Transverse colon (tissue), 4 donors: Measurements from ENCODE around the gene PYGB. TPM values are rescaled to one million over a fixed set of nuclear protein-coding genes. Genes with fewer than 3 reads are reported as not detected.
A peak's percentile ranks its signal among the peaks of the same experiment; 100 is the strongest.

Source experiments
- DNase-seq: peaks from one replicate; pipeline ENCODE4 v3.0.0-alpha.2; 2019
- H3K27ac ChIP-seq, 4 donors: fragments of 200-600 bp; sonication (generic); 2 replicates each; pipeline ENCODE4 v1.5.1; 2016 to 2018; ENCODE audit warnings: inconsistent platforms in 4 of 4
- H3K27me3 ChIP-seq: fragments of 200-600 bp; sonication (generic); 2 replicates; pipeline ENCODE4 v1.5.1; 2017; ENCODE audit warnings: inconsistent platforms
- H3K36me3 ChIP-seq, 4 donors: fragments of 200-600 bp; sonication (generic); 2 replicates each; pipeline ENCODE4 v1.5.1; 2017 to 2019; ENCODE audit warnings: inconsistent platforms in 4 of 4
- H3K4me1 ChIP-seq, 4 donors: fragments of 200-600 bp; sonication (generic); 2 replicates each; pipeline ENCODE4 v1.5.1; 2017 to 2020; ENCODE audit warnings: inconsistent platforms in 4 of 4
- H3K4me3 ChIP-seq, 4 donors: fragments of 200-600 bp; sonication (generic); 1 replicate in 1 of 4; 2 replicates in 3 of 4; pipeline versions ENCODE4 v1.5.1 to v1.6.1; 2017 to 2019; ENCODE audit warnings: inconsistent platforms in 4 of 4
- H3K9me3 ChIP-seq, 2 donors: fragments of 200-600 bp; sonication (generic); 2 replicates each; pipeline ENCODE4 v1.5.1; 2017 to 2019; ENCODE audit warnings: inconsistent platforms in 2 of 2
- CTCF ChIP-seq, 5 experiments: fragments of 200-600 bp in 3 of 5; fragments of 450-650 bp in 2 of 5; sonication (generic) in 3 of 5; IDR thresholded peaks; 1 replicate in 2 of 5; 2 replicates in 3 of 5; pipeline ENCODE4 v1.5.1; 2016 to 2017; ENCODE audit warnings: antibody characterized with exemption in 5 of 5, inconsistent platforms in 3 of 5, mild to moderate bottlenecking in 2 of 5, moderate library complexity in 1 of 5
- EP300 ChIP-seq: sonication (generic); formaldehyde crosslinking; IDR thresholded peaks from one replicate; pipeline ENCODE4 v1.6.1; 2017; ENCODE audit warnings: antibody characterized with exemption, low read depth
- POLR2A ChIP-seq: fragments of 450-650 bp; IDR thresholded peaks from one replicate; pipeline ENCODE4 v1.6.1; 2016; ENCODE audit warnings: antibody characterized with exemption, mild to moderate bottlenecking, moderate library complexity
- POLR2AphosphoS5 ChIP-seq, 3 donors: sonication (generic); formaldehyde crosslinking; IDR thresholded peaks; one replicate each; pipeline ENCODE4 v1.6.1; 2016; ENCODE audit warnings: antibody characterized with exemption in 3 of 3
- WGBS, 2 donors: methylation state at CpG; one replicate each; pipeline ENCODE4 v1.1.5; 2018; ENCODE audit warnings: low coverage in 1 of 2; 5-methylcytosine and 5-hydroxymethylcytosine counted together
- in situ Hi-C, 4 donors: fragments of 200-750 bp; cut with MboI; loops; one replicate each; pipeline versions ENCODE4 v1.15.0 to v1.15.1; 2017; ENCODE audit warnings: low sequenced_read_pairs in 3 of 4, low pct_ligation_motif_present in 1 of 4, low pct_unique_long_range_greater_than_20kb in 1 of 4
- intact Hi-C: fragments of 100-400 bp; cut with DNase I; formaldehyde crosslinking; loops from one replicate; pipeline ENCODE4 v1.15.1; 2023; ENCODE audit warnings: low total_unique reads
- total RNA-seq, 4 donors: library from RNA; depleted of rRNA; stranded (reverse); fragments of >200 nt; gene quantifications; one replicate each; pipeline ENCODE4 v1.1.0, GENCODE V29; 2016

The PYGB gene
- total RNA-seq, 4 donors from 2014 or later: 195 to 554 (median 359) TPM

- Histone ChIP-seq H3K9me3 (no peaks in the 10 kb centered on the region), H3K4me3 (no peak overlapping the region), H3K27ac (peak overlapping the region; percentile 16 to 67 (median 43)), H3K36me3 (peaks cover 0 to 27% (median 12%) of the 10 kb centered on the region in 4 donors), H3K4me1 (peaks cover 9 to 26% (median 22%) of the 10 kb centered on the region in 4 donors), H3K27me3 (no peaks in the 10 kb centered on the region)
- WGBS, 2 donors: 72 to 85% methylated on average over 9 to 10 of the region's 10 CpGs
- intact Hi-C loops: no loop called here
- no peak for DNase-seq
- in situ Hi-C loops: loop anchor here in 2 of 4 donors (10.0 to 25.0 kb wide), 2 partner anchors 91 to 106 kb away; partner anchors contain the start of gene ENTPD6 (in 1 of the 2)
- TF ChIP-seq POLR2A (no peak), POLR2AphosphoS5 (IDR thresholded peaks at IDR 0.05) (no peak), CTCF (IDR thresholded peaks at IDR 0.05) (no peak), EP300 (no peak)
These were observed 45.6 kb downstream of the PYGB start for GRCh38 chr20:25293507-25293906.

GRCh38 chr20:25293910-25294458 is 46.1 kb downstream of the PYGB start:
- Histone ChIP-seq H3K9me3 (no peaks in the 10 kb centered on the region), H3K4me3 (no peak overlapping the region), H3K36me3 (peaks cover 0 to 23% (median 11%) of the 10 kb centered on the region in 4 donors), H3K4me1 (peaks cover 9 to 26% (median 22%) of the 10 kb centered on the region in 4 donors), H3K27ac (peak overlapping the region; percentile 30 to 68 (median 65)), H3K27me3 (no peaks in the 10 kb centered on the region)
- DNase-seq: no peak
- TF ChIP-seq POLR2A (no peak), POLR2AphosphoS5 (IDR thresholded peaks at IDR 0.05) (no peak), EP300 (no peak), CTCF (IDR thresholded peaks at IDR 0.05) (no peak)
- WGBS, 2 donors: 88% methylated on average over 12 of the region's 13 CpGs; no CpG with 5 or more reads in 1 of the 2 donors
- in situ Hi-C loops (loop anchor here in 2 of 4 donors (10.0 to 25.0 kb wide), 2 partner anchors 91 to 107 kb away; partner anchors contain the start of gene ENTPD6 (in 1 of the 2)), intact Hi-C loops (no loop called here)

GRCh38 chr20:25294459-25295385 is 46.8 kb downstream of the PYGB start:
- Histone ChIP-seq H3K27me3 (no peaks in the 10 kb centered on the region), H3K9me3 (no peaks in the 10 kb centered on the region), H3K4me1 (peaks cover 9 to 26% (median 22%) of the 10 kb centered on the region in 4 donors), H3K27ac (peak overlapping the region; percentile 30 to 68 (median 65)), H3K4me3 (no peak overlapping the region), H3K36me3 (peaks cover 0 to 18% (median 11%) of the 10 kb centered on the region in 4 donors)
- DNase-seq: peak; percentile 52
- TF ChIP-seq POLR2AphosphoS5 (IDR thresholded peaks at IDR 0.05) (no peak), CTCF (IDR thresholded peaks at IDR 0.05) (peak; percentile 53 to 68 (median 63)), POLR2A (no peak)
- in situ Hi-C loops: loop anchor here in 2 of 4 donors (10.0 to 25.0 kb wide), 2 partner anchors 90 to 107 kb away; partner anchors contain the start of gene ENTPD6 (in 1 of the 2)
- intact Hi-C loops: loop anchor here (5.0 kb wide), 1 partner anchor 232 kb away; no protein-coding TSS in a partner anchor
- WGBS, 2 donors: 54 to 75% methylated on average over 4 to 22 of the region's 22 CpGs
